Gastrocnemius medialis (tissue), 4 donors: ENCODE data around the gene GLRA1.

Experiments used
- CTCF ChIP-seq, 5 experiments: fragments of 450-650 bp in 3 of 5; fragments of 200-600 bp in 2 of 5; sonication (generic) in 2 of 5; IDR thresholded peaks in 4 of 5; conservative IDR thresholded peaks in 1 of 5; 1 replicate in 4 of 5; 2 replicates in 1 of 5; pipeline ENCODE4 v1.5.1; 2016 to 2019; ENCODE audit warnings: antibody characterized with exemption in 5 of 5, mild to moderate bottlenecking in 3 of 5, moderate library complexity in 3 of 5
- POLR2A ChIP-seq, 2 donors: fragments of 450-650 bp; IDR thresholded peaks; one replicate each; pipeline ENCODE4 v1.6.1; 2017; ENCODE audit warnings: antibody characterized with exemption in 2 of 2, mild to moderate bottlenecking in 2 of 2, moderate library complexity in 2 of 2

- no peak for TF ChIP-seq CTCF (IDR thresholded peaks at IDR 0.05 in 4 of 5, conservative IDR thresholded peaks at IDR 0.05 in 1 of 5)
- TF ChIP-seq POLR2A (IDR thresholded peaks at IDR 0.05) = no peak
Measured at GRCh38 chr5:151925340-151925739, 689 bp upstream of the GLRA1 start.
